ENCODE measurements around the gene BCOR.

Gene BCOR

DNA sequence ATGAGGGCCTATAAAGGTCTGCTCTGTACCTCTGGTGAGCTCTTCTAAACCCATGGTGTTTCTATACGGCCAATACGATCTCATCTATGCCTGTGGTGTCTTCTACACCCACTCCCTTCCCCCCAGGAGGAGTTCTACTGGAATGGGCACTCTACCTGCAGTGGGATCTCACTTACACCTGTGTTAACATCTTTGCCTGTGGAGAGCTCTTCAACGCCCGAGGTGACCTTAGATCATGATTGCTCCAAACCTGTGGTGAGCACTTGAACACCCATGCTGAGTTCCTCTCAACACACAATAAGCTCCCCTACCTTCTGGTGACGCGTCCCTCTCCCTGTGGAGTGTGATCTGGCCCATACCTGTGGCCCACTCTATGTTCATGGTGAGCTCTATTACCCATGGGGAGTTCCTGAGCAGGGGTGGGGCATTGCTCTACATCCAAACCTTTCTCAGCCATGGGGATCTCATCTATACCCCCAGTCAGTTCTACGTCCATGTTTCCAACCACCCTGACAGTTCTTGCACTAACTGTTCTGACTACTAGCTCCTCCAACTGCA is 48.6 kb downstream of the BCOR start:
- TF ChIP-seq, protein P1, sequence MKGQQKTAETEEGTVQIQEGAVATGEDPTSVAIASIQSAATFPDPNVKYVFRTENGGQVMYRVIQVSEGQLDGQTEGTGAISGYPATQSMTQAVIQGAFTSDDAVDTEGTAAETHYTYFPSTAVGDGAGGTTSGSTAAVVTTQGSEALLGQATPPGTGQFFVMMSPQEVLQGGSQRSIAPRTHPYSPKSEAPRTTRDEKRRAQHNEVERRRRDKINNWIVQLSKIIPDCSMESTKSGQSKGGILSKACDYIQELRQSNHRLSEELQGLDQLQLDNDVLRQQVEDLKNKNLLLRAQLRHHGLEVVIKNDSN (IDR thresholded peaks at IDR 0.05): no peak

DNA sequence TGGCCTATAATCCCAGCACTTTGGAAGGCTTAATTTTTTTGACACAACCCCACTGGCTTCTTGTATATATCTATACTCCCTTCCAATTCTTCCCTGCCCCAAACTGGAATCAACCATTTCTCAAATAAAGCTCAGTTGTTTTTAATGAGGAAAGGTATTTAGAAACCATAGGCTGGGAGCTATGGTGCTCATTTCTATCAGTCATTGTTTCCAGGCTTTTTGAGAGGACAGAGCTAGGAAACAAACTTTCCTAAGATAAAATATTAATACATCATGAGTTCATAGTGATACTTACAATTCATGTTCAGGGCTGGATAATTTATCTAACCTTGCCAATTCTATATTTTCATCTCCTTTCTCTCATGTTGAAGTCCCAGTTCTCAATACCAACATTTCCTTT is 50.3 kb downstream of the BCOR start:
- TF ChIP-seq TAF1 (IDR thresholded peaks at IDR 0.05; ENCODE audit: low read depth): no peak
- TF ChIP-seq RAD21 (IDR thresholded peaks at IDR 0.05; ENCODE audit: low read depth): no peak
- TF ChIP-seq NFIC (IDR thresholded peaks at IDR 0.05): no peak
- TF ChIP-seq EGR1 (IDR thresholded peaks at IDR 0.05): no peak
- no peak for TF ChIP-seq ZBTB7A (IDR thresholded peaks at IDR 0.05; ENCODE audit: low read depth)
- TF ChIP-seq, protein P2, sequence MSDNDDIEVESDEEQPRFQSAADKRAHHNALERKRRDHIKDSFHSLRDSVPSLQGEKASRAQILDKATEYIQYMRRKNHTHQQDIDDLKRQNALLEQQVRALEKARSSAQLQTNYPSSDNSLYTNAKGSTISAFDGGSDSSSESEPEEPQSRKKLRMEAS (IDR thresholded peaks at IDR 0.05): no peak
- TF ChIP-seq YY1 (IDR thresholded peaks at IDR 0.05; ENCODE audit: low read depth): no peak
- no peak for TF ChIP-seq TCF12 (IDR thresholded peaks at IDR 0.05; ENCODE audit: low read depth)
- no peak for TF ChIP-seq CEBPB (IDR thresholded peaks at IDR 0.05)
- TF ChIP-seq EP300 (IDR thresholded peaks at IDR 0.05; ENCODE audit: borderline replicate concordance): no peak
- TF ChIP-seq, protein P1 (IDR thresholded peaks at IDR 0.05): no peak
- TF ChIP-seq TEAD4 (IDR thresholded peaks at IDR 0.05): no peak
- TF ChIP-seq CREB1 (IDR thresholded peaks at IDR 0.05; ENCODE audit: low read depth): no peak
- TF ChIP-seq, protein P3, sequence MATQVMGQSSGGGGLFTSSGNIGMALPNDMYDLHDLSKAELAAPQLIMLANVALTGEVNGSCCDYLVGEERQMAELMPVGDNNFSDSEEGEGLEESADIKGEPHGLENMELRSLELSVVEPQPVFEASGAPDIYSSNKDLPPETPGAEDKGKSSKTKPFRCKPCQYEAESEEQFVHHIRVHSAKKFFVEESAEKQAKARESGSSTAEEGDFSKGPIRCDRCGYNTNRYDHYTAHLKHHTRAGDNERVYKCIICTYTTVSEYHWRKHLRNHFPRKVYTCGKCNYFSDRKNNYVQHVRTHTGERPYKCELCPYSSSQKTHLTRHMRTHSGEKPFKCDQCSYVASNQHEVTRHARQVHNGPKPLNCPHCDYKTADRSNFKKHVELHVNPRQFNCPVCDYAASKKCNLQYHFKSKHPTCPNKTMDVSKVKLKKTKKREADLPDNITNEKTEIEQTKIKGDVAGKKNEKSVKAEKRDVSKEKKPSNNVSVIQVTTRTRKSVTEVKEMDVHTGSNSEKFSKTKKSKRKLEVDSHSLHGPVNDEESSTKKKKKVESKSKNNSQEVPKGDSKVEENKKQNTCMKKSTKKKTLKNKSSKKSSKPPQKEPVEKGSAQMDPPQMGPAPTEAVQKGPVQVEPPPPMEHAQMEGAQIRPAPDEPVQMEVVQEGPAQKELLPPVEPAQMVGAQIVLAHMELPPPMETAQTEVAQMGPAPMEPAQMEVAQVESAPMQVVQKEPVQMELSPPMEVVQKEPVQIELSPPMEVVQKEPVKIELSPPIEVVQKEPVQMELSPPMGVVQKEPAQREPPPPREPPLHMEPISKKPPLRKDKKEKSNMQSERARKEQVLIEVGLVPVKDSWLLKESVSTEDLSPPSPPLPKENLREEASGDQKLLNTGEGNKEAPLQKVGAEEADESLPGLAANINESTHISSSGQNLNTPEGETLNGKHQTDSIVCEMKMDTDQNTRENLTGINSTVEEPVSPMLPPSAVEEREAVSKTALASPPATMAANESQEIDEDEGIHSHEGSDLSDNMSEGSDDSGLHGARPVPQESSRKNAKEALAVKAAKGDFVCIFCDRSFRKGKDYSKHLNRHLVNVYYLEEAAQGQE (IDR thresholded peaks at IDR 0.05; ENCODE audit: low read depth): no peak
- TF ChIP-seq FOXM1 (IDR thresholded peaks at IDR 0.05; ENCODE audit: borderline replicate concordance, low read depth): no peak

DNA sequence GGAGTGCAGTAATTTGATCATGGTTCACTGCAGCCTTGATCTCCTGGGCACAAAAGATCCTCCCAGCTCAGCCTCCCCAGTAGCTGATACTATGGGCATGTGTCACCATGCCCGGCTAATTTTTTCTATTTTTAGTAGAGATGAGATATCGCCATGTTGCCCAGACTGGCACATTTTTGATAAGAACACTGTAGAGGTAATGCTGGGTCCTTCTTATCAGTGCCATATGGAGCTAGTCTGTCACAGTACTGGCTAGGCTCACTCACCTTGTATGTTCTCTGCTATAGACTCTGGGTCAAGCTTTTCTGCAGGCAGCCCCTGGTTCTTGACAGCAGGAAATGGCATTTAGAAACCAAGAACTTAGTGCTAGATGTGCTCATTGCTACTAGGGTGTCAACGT is 53.9 kb downstream of the BCOR start:
- TF ChIP-seq RAD21 (IDR thresholded peaks at IDR 0.05; ENCODE audit: low read depth) (no peak), TEAD4 (IDR thresholded peaks at IDR 0.05) (no peak), TAF1 (IDR thresholded peaks at IDR 0.05; ENCODE audit: low read depth) (no peak), EP300 (IDR thresholded peaks at IDR 0.05; ENCODE audit: borderline replicate concordance) (no peak), EGR1 (IDR thresholded peaks at IDR 0.05) (no peak), CEBPB (IDR thresholded peaks at IDR 0.05) (no peak), NFIC (IDR thresholded peaks at IDR 0.05) (no peak), TCF12 (IDR thresholded peaks at IDR 0.05; ENCODE audit: low read depth) (no peak)
- TF ChIP-seq, protein P2 (IDR thresholded peaks at IDR 0.05): no peak
- TF ChIP-seq, protein P1 (IDR thresholded peaks at IDR 0.05): no peak
- TF ChIP-seq, protein P3 (IDR thresholded peaks at IDR 0.05; ENCODE audit: low read depth): no peak

DNA sequence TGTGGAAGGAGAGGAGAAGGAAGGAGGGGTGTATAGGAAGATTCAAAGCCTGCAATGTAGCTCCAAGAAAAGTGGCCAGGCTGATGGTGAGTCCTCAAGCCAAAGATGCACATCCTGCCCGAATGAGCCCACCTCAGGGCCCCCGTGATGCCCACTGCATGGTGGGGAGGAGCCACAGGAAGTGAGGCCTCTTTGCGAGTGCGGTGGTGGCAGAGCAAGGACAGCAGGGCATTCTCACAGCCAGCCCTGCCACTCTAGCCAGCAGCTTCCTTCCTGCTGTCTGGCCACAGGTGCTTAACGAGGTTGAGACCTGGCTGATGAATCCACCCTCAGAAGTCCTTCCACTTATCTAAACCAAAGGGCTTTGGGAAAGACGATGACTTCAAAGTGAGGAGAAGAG is 55.8 kb downstream of the BCOR start:
- no peak for TF ChIP-seq FOXM1 (IDR thresholded peaks at IDR 0.05; ENCODE audit: borderline replicate concordance, low read depth)
- TF ChIP-seq CEBPB (IDR thresholded peaks at IDR 0.05): no peak
- TF ChIP-seq EGR1 (IDR thresholded peaks at IDR 0.05): no peak
- TF ChIP-seq, protein P1 (IDR thresholded peaks at IDR 0.05): no peak
- TF ChIP-seq YY1 (IDR thresholded peaks at IDR 0.05; ENCODE audit: low read depth): no peak
- no peak for TF ChIP-seq TAF1 (IDR thresholded peaks at IDR 0.05; ENCODE audit: low read depth)
- TF ChIP-seq NFIC (IDR thresholded peaks at IDR 0.05): no peak
- TF ChIP-seq, protein P3 (IDR thresholded peaks at IDR 0.05; ENCODE audit: low read depth): no peak

Data from Ishikawa (cell line).